ENCODE measurements around the gene TAF11.
"Not testable (repeated sequence)": the region's sequence is repeated elsewhere in the genome, so short reads cannot be mapped to it uniquely, and the experiment has no call there.

Gene TAF11

GRCh38 chr6:34887753-34888513, at the start of gene TAF11:
TSS of gene TAF11 (minus strand) at chr6:34888042. CDS start at chr6:34887957, 85 bp downstream.
- DNase-seq (ENCODE audit: low read depth), result peak; percentile 87

- DNase-seq (ENCODE audit: low read depth), result no peak
Measured at GRCh38 chr6:34934516-34934915, 46.7 kb upstream of the TAF11 start.

- not testable (repeated sequence) for DNase-seq (ENCODE audit: low read depth)
Measured at GRCh38 chr6:34932202-34932601, 44.4 kb upstream of the TAF11 start.

GRCh38 chr6:34930221-34930620, 42.4 kb upstream of the TAF11 start:
- no peak for DNase-seq (ENCODE audit: low read depth)

- no peak for DNase-seq (ENCODE audit: low read depth)
Measured at GRCh38 chr6:34929241-34929978, 41.6 kb upstream of the TAF11 start.

GRCh38 chr6:34928695-34929094, 40.9 kb upstream of the TAF11 start:
- DNase-seq (ENCODE audit: low read depth), result no peak

GRCh38 chr6:34928220-34928619, 40.4 kb upstream of the TAF11 start:
- no peak for DNase-seq (ENCODE audit: low read depth)

- no peak for DNase-seq (ENCODE audit: low read depth)
Measured at GRCh38 chr6:34926655-34927054, 38.8 kb upstream of the TAF11 start.

- DNase-seq (ENCODE audit: low read depth), result no peak
Measured at GRCh38 chr6:34924831-34925625, 37.2 kb upstream of the TAF11 start.

- DNase-seq (ENCODE audit: low read depth), result no peak
Measured at GRCh38 chr6:34922177-34922663, 34.4 kb upstream of the TAF11 start.

GRCh38 chr6:34920097-34920496, 32.3 kb upstream of the TAF11 start:
- no peak for DNase-seq (ENCODE audit: low read depth)

GRCh38 chr6:34919651-34920050, 31.8 kb upstream of the TAF11 start:
- no peak for DNase-seq (ENCODE audit: low read depth)

- no peak for DNase-seq (ENCODE audit: low read depth)
Measured at GRCh38 chr6:34917626-34918285, 29.9 kb upstream of the TAF11 start.

GRCh38 chr6:34916348-34916967, 28.6 kb upstream of the TAF11 start:
- DNase-seq (ENCODE audit: low read depth), result no peak

GRCh38 chr6:34914358-34914757, 26.5 kb upstream of the TAF11 start:
- DNase-seq (ENCODE audit: low read depth), result no peak

GRCh38 chr6:34912715-34913464, 25.0 kb upstream of the TAF11 start:
- no peak for DNase-seq (ENCODE audit: low read depth)

- DNase-seq (ENCODE audit: low read depth), result no peak
Measured at GRCh38 chr6:34911822-34912221, 24.0 kb upstream of the TAF11 start.

GRCh38 chr6:34909320-34909883, 21.6 kb upstream of the TAF11 start:
- DNase-seq (ENCODE audit: low read depth), result no peak

- DNase-seq (ENCODE audit: low read depth), result no peak
Measured at GRCh38 chr6:34908194-34908593, 20.4 kb upstream of the TAF11 start.

- no peak for DNase-seq (ENCODE audit: low read depth)
Measured at GRCh38 chr6:34906826-34907225, 19.0 kb upstream of the TAF11 start.

All from stimulated activated CD8-positive, alpha-beta memory T cell treated with anti-CD3 and anti-CD28 coated beads, Interleukin-7, amount 100 ng/mL, for 24 hours (primary cell).